NOMO-1 treated with dmso at 0.1 percent for 144 hours (cell line): ENCODE measurements around the gene KCTD3.

ENCODE experiments used
- DNase-seq: peaks from one replicate; lab custom pipeline; 2025; ENCODE audit not compliant: unreplicated experiment; lab: John Stamatoyannopoulos, UW

KCTD3 gene

GRCh38 chr1:215603319-215603718 is 36.2 kb downstream of the KCTD3 start:
- DNase-seq, result no peak

- DNase-seq, result no peak
Measured at GRCh38 chr1:215605011-215605621, 38.0 kb downstream of the KCTD3 start.

- no peak for DNase-seq
Measured at GRCh38 chr1:215606036-215606435, 38.9 kb downstream of the KCTD3 start.

GRCh38 chr1:215606564-215607168 is 39.6 kb downstream of the KCTD3 start:
- DNase-seq, result no peak

GRCh38 chr1:215607412-215607811 is 40.3 kb downstream of the KCTD3 start:
- no peak for DNase-seq

GRCh38 chr1:215608646-215609045 is 41.5 kb downstream of the KCTD3 start:
- no peak for DNase-seq

- DNase-seq, result no peak
Measured at GRCh38 chr1:215612391-215612790, 45.3 kb downstream of the KCTD3 start.

GRCh38 chr1:215617979-215618378 is 50.9 kb downstream of the KCTD3 start:
- DNase-seq, result no peak

- DNase-seq, result no peak
Measured at GRCh38 chr1:215623162-215623561, 56.1 kb downstream of the KCTD3 start.

- no peak for DNase-seq
Measured at GRCh38 chr1:215625949-215626348, 58.8 kb downstream of the KCTD3 start.

- no peak for DNase-seq
Measured at GRCh38 chr1:215631040-215631439, 63.9 kb downstream of the KCTD3 start.

- no peak for DNase-seq
Measured at GRCh38 chr1:215631489-215631888, 64.4 kb downstream of the KCTD3 start.

- DNase-seq, result no peak
Measured at GRCh38 chr1:215635827-215636226, 68.7 kb downstream of the KCTD3 start.

- DNase-seq, result no peak
Measured at GRCh38 chr1:215636258-215636965, 69.3 kb downstream of the KCTD3 start.

GRCh38 chr1:215637041-215637573 is 70.0 kb downstream of the KCTD3 start:
- no peak for DNase-seq

GRCh38 chr1:215640429-215641148 is 73.5 kb downstream of the KCTD3 start:
- DNase-seq, result no peak

GRCh38 chr1:215643592-215644321 is 76.7 kb downstream of the KCTD3 start:
- DNase-seq, result no peak

- DNase-seq, result no peak
Measured at GRCh38 chr1:215645182-215645581, 78.1 kb downstream of the KCTD3 start.

- no peak for DNase-seq
Measured at GRCh38 chr1:215645861-215646260, 78.8 kb downstream of the KCTD3 start.

GRCh38 chr1:215647738-215648137 is 80.6 kb downstream of the KCTD3 start:
- DNase-seq, result no peak

GRCh38 chr1:215648957-215649356 is 81.9 kb downstream of the KCTD3 start:
- no peak for DNase-seq
